Adipose tissue (tissue), 3 donors: ENCODE measurements around the gene PPP1R2. TPM values are rescaled to one million over a fixed set of nuclear protein-coding genes. Genes with fewer than 3 reads are reported as not detected.
"Not testable (repeated sequence)": the region's sequence is repeated elsewhere in the genome, so short reads cannot be mapped to it uniquely, and the experiment has no call there.

Source experiments
- H3K27ac ChIP-seq: one replicate; pipeline ENCODE4 v1.5.1; 2013; ENCODE audit warnings: low read depth, low read length
- WGBS, 3 donors: extraction: QIAGEN DNeasy Blood & Tissue Kit; methylation state at CpG; one replicate each; pipeline ENCODE4 v1.1.7; 2013; 5-methylcytosine and 5-hydroxymethylcytosine counted together
- polyA plus RNA-seq, 3 donors: library from polyadenylated mRNA; stranded (reverse); fragments of 200-250 nt; gene quantifications; one replicate each; pipeline ENCODE4 v1.2.3, GENCODE V29; 2013
- donor health status: healthy with polysubstance abuse.
- donor health status: Bipolar disorder and iron deficiency.
- donor health status: healthy.

Gene PPP1R2
- polyA plus RNA-seq, 3 donors: 10.6 to 35.2 (median 19.8) TPM

DNA sequence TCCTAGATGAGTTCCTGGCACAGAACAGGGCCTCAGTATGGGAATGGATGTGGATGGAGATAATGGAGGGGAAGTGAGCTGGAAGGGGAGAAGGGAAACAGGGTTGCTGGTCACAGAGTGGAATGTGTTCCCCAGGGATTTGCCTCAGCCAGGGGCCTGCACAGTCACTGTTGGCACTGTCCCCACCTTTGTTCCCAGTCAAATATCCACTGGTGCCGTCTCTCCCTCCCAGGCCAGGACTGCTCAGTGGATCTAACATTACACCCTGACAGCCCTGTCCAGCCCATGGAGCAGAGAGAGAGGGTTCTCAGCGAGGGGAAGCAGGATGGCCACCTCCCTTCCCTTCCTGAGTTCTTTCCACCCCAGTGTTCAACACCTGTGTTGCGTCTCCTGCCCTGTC is 1.5 kb upstream of the PPP1R2 start:
- 72 to 79% (median 74%) methylated on average over 3 of the region's 3 CpGs for WGBS, 3 donors
- H3K27ac ChIP-seq: no peak overlapping the region

DNA sequence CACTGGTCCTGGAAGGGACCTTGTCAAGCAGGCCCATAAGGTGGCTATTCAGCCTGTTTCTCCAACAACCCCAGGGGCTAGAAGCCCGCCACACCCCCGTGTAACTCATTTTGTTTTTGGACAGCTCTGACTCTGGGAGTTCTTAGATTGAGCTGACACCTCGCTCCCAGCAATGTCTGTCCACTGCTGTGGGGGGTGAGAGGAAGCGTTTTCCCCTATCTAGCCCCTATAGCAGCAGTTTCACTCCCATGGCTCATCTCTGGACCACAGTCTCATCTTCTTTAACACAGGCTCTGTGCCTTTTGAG is 1.1 kb upstream of the PPP1R2 start:
- WGBS, 3 donors: 75 to 84% (median 76%) methylated on average over 4 of the region's 4 CpGs
- H3K27ac ChIP-seq: no peak overlapping the region

DNA sequence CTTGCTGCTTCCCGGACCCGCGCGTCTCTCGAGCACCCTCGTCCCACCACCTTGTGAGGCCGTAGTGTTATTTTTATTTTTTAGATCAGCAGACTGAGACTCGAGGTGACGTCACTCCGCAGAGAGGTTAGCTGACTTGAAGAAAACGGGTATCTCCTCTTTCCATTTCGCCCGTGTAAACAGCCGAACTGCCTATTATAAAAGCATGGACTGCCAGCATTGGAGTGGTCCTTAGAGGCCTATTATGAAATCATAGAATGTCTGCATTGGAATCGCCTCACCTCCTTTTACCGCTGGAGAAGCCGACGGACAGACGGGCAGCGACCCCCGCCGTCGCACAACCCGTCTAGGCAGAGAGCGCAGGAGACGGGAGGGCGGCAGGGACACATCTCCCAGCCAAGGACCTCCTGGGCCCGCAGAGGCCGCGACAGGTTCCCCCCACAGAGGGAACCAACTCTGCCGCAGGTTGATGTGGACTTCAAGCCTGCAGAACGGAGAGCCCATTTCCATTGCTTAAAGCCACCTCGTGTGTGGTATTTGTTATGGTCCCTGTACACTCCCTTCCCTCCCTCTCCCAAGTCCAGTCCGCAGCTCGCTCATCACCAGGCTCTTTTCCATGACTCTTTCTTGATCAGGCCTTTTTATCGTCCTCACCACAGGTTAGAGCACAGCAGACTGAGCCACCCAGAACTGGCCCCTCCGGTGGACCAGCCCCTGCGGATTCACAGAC is 540 bp upstream of the PPP1R2 start:
- H3K27ac ChIP-seq: no peak overlapping the region
- 15 to 18% (median 17%) methylated on average over 36 to 38 of the region's 38 CpGs for WGBS, 3 donors

DNA sequence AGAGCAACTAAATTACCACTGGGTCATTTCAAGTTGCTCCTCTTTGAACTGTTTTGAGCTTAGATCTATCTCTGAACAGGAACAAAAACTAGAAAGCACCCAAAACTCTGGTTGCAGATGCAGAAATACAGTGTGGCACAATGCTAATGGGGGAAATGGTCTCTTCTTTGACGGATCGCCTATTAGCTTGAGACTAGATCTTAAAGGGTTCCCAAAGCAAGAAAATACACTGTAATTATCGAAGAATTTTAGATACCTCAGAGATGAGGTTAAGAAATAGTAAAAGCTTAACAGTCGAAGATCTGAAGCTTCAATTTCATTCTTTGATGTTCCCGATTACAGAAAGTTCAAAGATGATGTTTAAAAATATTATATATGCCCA is 818 bp downstream of the PPP1R2 start:
- WGBS, 3 donors: 0 to 2% (median 1%) methylated on average over 5 of the region's 5 CpGs
- H3K27ac ChIP-seq: no peak overlapping the region

DNA sequence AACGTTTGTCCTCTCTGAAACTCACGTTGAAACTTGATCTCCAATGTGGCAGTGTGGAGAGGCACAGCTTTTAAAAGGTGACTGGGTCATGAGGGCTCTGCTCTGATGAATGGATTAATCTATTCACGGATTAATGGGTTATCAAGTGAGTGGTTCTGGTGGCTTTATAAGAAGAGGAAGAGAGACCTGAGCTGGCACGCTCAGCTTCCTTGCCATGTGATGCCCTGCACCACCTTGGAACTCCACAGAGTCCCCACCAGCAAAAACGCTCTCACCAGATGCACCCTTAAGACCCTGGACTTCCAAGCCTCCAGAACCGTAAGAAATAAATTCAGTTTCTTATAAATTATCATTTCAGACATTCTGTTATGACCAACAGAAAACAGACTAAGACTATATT is 2.6 kb downstream of the PPP1R2 start:
- H3K27ac ChIP-seq: no peak overlapping the region
- WGBS, 3 donors: 47 to 58% (median 57%) methylated on average over 6 of the region's 6 CpGs

DNA sequence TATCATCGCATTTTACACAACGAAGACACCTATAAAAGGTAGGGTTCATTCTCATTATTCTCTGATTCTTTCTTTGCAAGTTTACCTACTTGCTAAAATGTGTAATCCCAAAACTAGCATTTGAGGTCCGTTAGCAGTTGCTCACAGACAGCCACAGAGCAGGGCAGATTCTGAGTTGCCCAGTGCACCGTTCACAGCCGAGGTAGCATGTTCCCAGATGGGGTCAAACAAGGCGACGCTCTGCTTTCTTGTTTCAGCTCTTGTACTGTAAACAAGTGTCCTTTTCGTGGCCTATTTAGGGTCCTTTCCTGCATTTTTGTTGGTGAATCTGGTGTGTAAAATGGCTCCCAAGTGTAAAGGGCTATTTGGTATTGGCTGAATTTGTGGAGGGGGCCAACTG is 3.1 kb downstream of the PPP1R2 start:
- 79 to 82% (median 80%) methylated on average over 8 of the region's 8 CpGs for WGBS, 3 donors
- no peak overlapping the region for H3K27ac ChIP-seq

DNA sequence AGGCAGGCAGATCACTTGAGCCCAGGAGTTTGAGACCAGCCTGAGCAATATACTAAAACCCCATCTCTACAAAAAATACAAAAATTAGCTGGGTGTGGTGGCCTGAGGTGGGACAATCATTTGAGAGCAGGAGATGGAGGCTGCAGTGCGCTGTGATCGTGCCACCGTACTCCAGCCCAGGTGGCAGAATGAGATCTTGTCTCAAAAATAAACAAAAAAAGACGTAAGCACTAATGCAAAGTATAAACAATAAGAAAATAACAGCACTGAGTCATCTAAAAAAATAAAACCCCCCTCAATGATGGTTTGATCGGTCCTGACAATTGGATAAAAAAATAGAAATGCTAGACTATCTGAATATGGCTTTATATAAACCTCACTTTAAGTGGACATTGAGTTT is 3.6 kb downstream of the PPP1R2 start:
- 88 to 94% (median 93%) methylated on average over 5 of the region's 5 CpGs for WGBS, 3 donors

DNA sequence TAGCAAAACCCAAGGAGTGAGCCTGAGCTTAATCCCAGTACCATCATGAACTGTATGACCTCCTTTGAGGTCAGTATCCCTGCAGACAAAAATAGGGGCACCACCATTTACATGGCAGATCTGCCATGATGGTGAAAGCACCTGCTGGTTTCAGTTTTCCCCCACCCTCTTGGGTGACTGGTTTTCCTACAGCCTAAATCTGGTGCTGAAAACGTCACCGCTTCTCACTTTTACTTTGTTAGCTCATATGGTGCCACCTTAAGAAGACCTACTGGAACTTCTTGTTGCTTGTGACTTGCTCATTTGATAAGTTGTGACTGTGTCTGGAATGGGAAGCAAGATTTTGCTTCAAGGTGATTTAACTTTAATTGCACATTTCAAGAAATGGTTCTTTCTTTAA is 5.1 kb downstream of the PPP1R2 start:
- WGBS, 3 donors: 68 to 88% (median 76%) methylated on average over 2 of the region's 2 CpGs
- H3K27ac ChIP-seq: no peak overlapping the region

More for the DNA sequence above, 3.6 kb downstream of the PPP1R2 start:
- no peak overlapping the region for H3K27ac ChIP-seq

DNA sequence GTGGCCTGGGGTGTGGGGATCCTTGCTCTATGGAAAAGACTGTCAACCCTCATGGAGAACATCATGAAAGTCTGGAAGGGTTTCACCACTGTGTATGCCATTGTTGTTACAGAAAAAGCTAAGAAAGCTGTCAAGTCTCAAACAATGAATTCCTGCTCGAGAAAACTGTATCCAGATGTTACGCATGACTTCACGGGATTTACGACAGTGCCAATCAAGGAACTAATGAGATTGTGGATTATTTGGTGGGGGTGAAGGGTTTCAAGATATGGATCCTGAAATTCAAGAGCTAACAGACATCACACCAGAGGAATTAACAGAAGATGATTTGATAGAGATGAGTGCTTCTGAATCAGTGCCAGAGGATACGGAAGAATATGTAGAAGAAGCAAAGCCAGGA is 7.8 kb downstream of the PPP1R2 start:
- WGBS, 3 donors: 87 to 96% (median 90%) methylated on average over 5 of the region's 5 CpGs
- no peak overlapping the region for H3K27ac ChIP-seq

DNA sequence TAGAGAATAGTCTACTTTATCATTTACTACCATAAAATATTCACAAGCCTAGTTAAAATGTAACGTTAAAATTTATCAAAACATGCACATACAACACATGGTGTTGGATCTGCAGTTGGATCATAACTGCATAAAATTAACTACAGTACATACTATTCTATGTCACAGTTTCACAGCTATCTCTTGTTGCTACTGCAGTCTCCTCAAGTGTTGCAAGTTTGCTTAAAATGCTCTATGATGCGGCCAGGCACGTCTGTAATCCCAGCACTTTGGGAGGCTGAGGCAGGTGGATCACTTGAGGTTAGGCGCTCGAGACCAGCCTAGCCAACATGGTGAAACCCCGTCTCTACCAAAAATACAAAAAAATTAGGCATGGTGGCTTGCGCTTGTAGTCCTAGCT is 10.3 kb downstream of the PPP1R2 start:
- no peak overlapping the region for H3K27ac ChIP-seq
- WGBS, 3 donors: 88 to 92% (median 89%) methylated on average over 7 of the region's 7 CpGs

DNA sequence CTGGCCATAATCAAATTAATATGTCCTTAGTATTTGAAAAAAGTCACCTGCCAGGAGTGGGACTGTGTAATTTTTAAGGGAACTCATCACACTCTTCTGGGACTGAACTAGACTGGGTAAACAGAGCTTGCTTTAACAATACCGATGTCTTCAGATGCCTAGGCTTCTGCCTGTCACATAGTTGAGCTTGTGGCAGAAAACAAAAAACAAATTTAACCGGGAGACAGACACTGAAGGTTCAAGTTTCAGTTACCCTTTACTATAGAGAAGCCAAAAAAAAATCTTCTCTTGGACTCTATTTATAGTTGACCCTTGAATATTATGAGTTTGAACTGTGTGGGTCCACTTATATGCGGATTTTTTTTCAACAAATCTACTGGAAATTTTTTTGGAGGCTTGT is 10.8 kb downstream of the PPP1R2 start:
- no peak overlapping the region for H3K27ac ChIP-seq
- WGBS, 3 donors: 70 to 78% (median 70%) methylated on average over 3 of the region's 3 CpGs

DNA sequence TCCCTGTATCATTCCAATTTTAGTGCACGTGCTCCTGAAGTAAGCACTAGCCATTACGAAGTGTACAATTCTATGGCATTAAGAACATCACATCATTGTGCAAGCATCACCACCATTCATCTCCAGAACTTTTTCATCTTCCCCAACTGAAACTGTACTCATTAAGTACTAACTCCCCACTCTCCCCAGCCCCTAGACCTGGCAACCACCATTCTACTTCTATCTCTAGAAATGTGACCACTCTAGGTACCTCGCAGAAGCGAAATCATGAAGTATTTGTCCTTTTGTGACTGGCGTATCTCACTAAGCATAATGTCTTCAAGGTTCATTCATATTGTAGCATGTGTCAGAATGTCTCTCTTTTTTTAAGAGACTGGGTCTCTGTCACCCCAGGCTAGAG is 11.4 kb downstream of the PPP1R2 start:
- H3K27ac ChIP-seq: no peak overlapping the region
- WGBS, 3 donors: 84 to 98% (median 85%) methylated on average over 5 of the region's 5 CpGs

DNA sequence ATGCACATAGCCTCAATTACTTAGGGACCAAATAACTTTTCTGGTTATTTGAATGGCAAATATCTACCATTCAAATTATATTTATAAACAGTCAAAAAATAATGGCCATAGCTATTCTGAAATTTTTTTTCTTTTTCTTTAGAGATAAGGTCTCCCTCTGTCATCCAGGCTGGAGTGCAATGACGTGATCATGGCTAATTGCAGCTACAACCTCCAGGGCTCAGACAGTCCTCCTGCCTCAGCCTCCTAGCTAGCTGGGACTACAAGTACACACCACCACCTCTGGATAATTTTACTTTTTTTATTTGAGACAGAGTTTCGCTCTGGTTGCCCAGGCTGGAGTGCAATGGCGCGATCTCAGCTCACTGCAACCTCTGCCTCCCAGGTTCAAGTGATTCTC is 16.6 kb downstream of the PPP1R2 start:
- whole genome bisulfite sequencing, 3 donors: 92 to 97% (median 94%) methylated on average over 4 of the region's 4 CpGs

DNA sequence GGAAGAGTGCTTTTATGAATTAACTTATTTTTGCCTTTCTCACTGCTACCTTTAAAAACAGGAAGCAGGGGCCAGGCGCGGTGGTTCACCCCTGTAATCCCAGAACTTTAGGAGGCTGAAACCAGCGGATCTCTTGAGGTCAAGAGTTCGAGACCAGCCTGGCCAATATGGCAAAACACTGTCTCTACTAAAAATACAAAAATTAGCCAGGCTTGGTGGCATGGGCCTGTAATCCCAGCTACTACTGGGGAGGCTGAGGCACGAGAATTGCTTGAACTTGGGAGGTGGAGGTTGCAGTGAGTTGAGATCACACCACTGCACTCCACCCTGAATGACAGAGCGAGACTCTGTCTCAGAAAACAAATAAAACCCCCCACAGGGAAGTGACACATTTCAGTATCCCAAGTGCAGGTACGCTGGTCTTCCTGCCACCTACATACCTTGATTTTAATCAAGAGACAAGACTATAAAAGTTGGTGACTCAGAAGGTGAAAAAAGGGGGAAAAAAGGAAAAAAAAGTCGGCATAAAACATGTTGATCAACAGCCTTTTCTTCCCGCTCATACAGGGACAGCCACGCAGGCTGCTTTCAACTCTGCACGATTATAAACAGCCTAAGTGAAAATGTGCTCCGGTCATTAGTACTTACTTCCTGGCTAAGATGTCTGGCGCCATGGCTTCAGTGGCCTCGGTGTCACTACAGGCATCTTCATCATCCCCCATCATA is 18.8 kb downstream of the PPP1R2 start:
- WGBS, 3 donors: 72 to 86% (median 76%) methylated on average over 14 of the region's 14 CpGs
- no peak overlapping the region for H3K27ac ChIP-seq

More for the DNA sequence above, 16.6 kb downstream of the PPP1R2 start:
- no peak overlapping the region for H3K27ac ChIP-seq

DNA sequence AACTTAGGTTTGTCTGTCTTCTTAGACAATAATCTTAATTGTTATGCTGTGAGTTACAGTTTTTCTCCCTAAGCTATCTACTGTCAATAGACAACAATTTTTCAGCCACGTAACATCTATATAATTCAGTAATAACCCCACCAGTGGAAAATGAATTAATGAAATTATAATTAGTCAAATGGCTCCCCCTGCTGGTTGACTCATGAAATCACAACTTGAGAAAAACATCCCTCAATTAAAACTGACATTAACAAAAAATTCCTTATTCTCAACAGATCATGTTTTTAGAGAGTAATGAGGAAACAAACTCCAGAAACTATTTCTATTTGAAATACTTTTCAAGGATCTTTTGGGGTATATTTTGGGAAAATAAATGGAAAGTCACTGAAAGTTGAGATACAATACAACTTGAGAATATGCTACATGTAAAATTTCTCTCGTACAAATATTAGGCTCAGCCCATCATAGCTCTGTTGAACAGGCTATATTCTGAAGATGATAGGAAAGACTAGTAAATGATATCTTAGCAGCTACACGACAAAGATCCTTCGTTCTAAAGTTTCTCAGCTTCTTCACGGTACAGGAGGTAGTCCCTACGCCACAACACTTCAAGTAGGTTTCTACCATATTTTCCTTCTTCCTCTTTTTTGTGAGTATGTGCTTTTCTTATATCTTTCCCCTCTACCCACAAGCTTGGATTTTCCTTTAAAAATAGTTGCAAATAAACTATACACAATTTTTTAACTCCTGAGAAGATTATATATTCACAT is 20.7 kb downstream of the PPP1R2 start:
- H3K27ac ChIP-seq: no peak overlapping the region
- 56 to 67% (median 60%) methylated on average over 6 of the region's 6 CpGs for WGBS, 3 donors

DNA sequence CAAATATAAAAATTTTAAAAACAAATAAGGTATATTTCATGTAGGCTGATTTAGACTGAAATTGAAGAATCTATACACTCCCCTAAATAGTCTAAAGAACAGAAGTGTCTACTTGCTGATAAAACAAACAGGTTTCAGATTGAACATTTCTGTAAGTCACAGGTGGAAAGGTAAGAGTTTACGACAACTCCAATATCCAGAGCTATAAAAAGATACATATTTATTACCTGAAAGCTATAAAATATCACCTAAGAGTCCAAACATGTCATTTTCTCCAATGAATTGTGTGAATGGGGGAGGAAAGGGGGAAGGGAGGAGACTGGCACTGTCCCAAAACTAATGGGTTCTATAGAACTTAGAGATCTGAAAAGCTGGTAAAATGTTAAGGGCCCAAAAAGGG is 26.1 kb downstream of the PPP1R2 start:
- 92 to 99% (median 98%) methylated on average over 1 of the region's 1 CpG for WGBS, 3 donors
- H3K27ac ChIP-seq: no peak overlapping the region

DNA sequence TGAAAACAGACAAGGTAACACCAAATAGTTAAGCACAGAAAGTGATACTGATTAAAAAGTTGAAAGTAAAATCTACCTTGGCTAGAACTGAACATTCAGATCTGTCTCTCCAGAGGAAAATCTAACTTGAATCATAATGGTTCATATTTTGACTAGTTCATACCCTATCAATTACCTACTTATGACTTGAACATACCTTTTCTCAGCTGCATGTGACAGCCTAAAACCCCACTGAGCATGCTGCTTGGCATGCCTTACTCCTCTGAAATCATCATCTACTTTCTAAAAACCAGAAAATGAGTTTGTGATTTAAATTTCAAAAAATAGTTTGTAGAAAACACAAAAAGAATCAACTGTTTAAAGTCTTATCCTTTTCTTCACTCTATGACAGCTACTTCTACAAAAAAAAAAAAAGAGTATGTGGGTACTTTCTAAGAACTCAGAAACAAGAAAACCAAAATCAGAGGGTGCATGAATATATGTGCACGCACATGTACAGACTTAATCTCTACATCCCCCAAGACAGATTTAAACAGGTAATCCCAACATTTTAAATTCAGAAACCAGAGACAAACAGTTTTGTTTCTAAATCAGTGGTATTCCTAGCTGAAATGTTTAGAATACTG is 28.4 kb downstream of the PPP1R2 start:
- WGBS, 3 donors: 93 to 97% (median 94%) methylated on average over 1 of the region's 1 CpG
- not testable (repeated sequence) for H3K27ac ChIP-seq

DNA sequence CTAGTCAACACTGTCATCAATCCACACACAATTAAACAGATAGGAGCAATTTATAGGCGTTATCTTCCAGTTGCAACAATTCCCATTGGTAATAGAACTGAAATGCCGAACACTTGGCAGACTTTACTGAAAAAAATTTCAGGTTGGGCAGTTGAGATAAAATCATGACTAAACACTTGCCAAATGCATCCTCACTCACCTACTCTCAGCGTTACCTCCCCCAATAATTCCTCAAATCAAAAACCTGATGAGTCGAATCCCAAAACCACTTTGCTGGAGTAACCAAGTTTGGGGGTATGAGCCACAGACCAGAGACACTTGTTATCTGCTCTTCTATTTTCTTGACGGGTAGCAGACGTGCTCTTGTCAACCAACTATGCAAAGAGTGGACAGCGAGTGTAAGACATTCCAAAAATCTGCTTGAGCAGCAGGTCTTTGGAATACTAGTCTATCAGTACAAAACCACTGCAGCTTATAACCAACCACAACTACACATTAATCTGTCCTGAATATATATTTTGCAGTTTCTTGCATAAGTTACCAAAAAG is 30.3 kb downstream of the PPP1R2 start:
- H3K27ac ChIP-seq: no peak overlapping the region
- 74 to 83% (median 83%) methylated on average over 7 of the region's 7 CpGs for WGBS, 3 donors

DNA sequence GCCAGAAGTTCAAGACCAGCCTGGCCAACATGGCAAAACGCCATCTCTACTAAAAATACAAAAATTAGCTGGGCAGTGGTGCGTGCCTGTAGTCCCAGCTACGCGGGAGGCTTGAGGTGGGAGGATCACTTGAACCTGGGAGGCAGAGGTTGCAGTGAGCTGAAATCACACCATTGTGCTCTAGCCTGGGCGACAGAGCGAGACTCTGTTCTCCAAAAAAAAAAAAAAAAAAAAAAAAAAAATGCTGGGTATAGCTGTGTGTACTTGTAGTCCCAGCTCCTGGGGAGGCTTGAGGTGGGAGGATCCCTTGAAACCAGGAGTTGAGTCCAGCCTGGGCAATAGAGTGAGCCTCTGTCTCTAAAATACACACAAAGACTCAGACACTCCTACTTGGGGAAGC is 32.0 kb downstream of the PPP1R2 start:
- 94 to 98% (median 97%) methylated on average over 6 of the region's 6 CpGs for WGBS, 3 donors
- H3K27ac ChIP-seq: no peak overlapping the region
